8988T (cell line): ENCODE measurements around the gene APLP1.
"Not testable (repeated sequence)": the region's sequence is repeated elsewhere in the genome, so short reads cannot be mapped to it uniquely, and the experiment has no call there.

Source experiments
- DNase-seq: peaks from one replicate; pipeline ENCODE4 v3.0.0; 2011

The APLP1 gene

DNA sequence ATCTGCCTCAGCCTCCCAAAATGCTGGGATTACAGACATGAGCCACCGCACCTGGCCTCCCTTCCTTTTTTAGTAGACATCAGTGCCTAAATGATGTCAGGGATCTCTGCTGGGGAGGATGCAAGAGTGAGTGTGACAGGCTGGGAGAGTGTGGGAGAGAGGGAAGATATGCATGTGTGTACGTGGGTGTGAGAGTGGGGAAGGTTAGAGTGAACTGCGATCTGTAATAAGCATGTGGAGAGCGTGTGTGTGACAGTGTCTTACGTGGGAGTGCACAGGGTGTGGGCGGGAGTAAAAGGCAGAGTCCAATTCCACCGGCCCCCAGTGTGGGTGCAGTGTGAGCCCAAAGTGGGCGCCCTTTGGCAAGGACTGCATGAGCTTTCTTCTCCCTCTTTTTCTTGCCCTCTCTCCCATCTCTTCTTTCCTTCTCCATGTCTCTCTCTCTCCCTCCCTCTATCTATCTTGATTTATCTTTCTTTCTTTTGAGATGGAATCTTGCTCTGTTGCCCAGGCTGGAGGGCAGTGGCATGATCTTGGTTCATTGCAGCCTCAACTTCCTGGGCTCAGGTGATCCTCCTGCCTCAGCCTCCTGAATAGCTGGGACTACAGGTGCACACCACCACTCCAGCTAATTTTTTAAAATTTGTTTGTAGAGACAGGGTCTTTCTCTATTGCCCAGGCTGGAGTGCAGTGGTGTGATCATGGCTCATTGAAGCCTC lies 15.2 kb upstream of the APLP1 start:
- DNase-seq: no peak

GRCh38 chr19:35856546-35857149 lies 11.7 kb upstream of the APLP1 start, which contains the start of gene KIRREL2:
TSS of gene KIRREL2 (plus strand) at chr19:35856911. CDS start at chr19:35857120, 209 bp downstream.
- DNase-seq: peak; percentile 96

DNA sequence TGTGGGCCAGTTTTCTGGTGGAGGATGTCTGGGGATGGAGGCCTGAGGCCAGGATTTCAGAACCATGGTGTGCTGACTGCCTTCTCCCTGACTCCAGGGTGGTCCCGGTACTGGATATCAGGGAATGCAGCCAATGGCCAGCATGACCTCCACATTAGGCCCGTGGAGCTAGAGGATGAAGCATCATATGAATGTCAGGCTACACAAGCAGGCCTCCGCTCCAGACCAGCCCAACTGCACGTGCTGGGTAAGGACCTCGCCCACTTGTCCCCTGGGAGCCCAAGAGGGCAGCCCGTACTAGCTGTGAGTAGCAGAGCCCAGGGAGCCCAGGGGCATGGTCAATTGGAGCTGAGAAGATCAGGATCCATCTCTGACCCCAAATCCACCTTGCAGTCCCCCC lies 10.1 kb upstream of the APLP1 start:
- no peak for DNase-seq

GRCh38 chr19:35859414-35859813 lies 9.0 kb upstream of the APLP1 start:
- no peak for DNase-seq

GRCh38 chr19:35860436-35860817 lies 7.9 kb upstream of the APLP1 start:
- DNase-seq: no peak

GRCh38 chr19:35860818-35861639 lies 7.3 kb upstream of the APLP1 start:
- no peak for DNase-seq

GRCh38 chr19:35861640-35862160 lies 6.7 kb upstream of the APLP1 start:
- no peak for DNase-seq

- no peak for DNase-seq
Measured at GRCh38 chr19:35862528-35862927, 5.8 kb upstream of the APLP1 start.

DNA sequence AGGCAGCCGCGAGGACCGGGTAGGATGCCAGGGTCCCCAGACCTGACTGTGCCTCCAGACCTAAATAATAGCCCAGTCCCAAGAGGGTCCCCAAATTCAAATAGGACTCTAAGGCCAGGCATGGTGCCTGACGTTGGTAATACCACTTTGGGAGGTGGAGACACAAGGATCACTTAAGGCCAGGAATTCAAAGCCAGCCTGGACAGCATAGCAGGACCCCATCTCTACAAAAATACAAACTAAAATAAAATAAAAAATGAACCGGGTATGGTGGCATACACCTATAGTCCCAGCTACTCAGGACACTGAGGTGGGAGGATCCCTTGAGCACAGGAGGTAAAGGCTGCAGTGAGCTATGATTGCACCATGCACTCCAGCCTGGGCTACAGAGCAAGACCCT lies 5.4 kb upstream of the APLP1 start:
- DNase-seq: no peak

DNA sequence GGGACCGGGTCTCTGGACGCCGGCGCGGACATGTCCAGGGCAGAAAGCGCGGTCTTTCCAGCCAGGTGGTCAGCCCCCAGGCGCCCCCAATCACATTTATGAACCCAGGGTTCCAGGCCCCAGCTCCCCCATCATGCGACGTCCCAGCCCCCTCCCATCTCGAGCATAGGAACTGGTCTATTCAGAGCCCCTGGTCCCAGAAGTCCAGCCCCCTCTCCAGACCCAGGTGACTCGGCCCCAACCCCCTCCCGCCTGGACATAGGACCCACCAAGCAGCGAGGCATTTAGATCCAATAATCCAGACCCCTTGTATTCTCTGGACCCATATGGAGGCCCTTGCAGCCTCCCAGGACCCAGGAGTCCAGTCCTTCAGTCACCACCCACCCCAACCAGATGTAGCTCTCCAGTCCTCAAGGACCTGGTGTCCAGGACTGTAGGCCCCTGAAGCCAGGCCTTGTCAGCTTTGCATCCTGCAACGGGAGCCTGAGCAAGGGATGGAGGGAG lies 501 bp downstream of the APLP1 start:
- no peak for DNase-seq

DNA sequence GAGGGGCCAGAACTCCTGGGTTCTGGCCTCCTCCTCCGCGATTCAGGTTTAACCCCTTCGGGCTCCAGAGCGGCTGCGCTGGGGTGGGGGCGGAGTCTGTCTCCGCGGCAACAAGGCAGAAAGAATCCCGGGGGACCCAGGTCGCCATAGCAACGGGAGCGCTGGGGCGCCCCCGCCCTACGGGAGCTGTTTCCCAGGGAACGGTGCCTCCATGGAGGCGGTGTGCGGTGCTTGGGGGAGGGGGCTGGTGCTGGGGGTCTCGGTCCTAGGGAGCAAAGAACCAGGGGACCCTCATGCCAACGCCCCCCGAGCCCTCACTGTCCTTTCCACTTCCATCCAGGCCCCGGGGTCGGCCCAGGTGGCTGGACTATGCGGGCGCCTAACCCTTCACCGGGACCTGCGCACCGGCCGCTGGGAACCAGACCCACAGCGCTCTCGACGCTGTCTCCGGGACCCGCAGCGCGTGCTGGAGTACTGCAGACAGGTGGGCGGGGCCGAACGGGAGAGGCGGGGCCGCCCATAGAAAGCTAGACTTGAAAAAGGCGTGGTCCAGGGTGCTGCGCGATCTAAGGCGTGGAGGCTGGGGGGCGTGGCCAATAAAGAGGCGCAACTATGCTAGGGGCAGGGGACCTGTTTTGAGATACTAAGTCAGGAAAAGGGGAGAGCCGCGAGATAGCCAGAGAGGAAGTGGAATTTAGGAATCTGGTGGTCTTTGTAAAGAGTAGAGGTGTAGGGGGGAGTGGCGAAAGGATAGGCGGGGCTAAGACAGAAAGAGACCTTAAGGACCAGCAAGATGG lies 1.2 kb downstream of the APLP1 start:
- peak; percentile 89 for DNase-seq

DNA sequence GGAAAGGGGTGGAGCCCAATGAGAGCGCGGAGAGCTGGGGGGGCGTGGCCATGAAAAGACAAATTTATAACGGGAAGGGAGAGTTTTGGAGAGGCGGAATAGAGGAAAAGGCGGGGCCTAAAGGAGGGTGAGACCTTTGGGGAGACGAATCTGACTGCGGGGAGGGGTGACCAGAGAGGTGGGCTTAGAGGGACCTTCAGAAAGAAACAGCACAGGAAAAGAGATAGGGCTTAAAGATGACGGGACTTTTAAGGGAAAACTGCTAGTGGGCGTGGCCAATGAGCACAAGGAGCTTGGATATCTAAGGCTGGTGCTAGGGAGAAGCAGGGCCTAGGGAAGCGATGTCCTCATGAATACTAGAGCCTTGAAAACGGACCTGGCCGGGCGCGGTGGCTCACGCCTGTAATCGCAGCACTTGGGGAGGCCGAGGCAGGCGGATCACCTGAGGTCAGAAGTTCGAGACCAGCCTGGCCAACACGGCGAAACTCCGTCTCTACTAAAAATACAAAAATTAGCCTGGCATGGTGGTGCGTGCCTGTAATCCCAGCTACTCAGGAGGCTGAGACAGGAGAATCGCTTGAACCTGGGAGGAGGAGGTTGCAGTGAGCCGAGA lies 1.9 kb downstream of the APLP1 start:
- not testable (repeated sequence) for DNase-seq

GRCh38 chr19:35870798-35871197 lies 2.4 kb downstream of the APLP1 start:
- DNase-seq: no peak

GRCh38 chr19:35871611-35872010 lies 3.2 kb downstream of the APLP1 start:
- no peak for DNase-seq

GRCh38 chr19:35872180-35872579 lies 3.8 kb downstream of the APLP1 start:
- no peak for DNase-seq

GRCh38 chr19:35874392-35874930 lies 6.1 kb downstream of the APLP1 start:
- no peak for DNase-seq

DNA sequence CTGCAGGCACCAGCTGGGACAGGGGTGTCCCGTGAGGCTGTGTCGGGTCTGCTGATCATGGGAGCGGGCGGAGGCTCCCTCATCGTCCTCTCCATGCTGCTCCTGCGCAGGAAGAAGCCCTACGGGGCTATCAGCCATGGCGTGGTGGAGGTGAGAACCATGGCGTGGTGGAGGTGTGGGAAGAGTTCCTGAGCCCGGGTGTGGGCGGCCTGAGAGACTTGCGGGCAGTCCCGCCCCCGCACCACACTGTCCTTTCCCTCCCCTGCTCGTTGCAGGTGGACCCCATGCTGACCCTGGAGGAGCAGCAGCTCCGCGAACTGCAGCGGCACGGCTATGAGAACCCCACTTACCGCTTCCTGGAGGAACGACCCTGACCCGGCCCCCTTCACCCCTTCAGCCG lies 10.7 kb downstream of the APLP1 start:
- DNase-seq: no peak

GRCh38 chr19:35879770-35880317 lies 11.5 kb downstream of the APLP1 start:
- DNase-seq: peak; percentile 84

DNA sequence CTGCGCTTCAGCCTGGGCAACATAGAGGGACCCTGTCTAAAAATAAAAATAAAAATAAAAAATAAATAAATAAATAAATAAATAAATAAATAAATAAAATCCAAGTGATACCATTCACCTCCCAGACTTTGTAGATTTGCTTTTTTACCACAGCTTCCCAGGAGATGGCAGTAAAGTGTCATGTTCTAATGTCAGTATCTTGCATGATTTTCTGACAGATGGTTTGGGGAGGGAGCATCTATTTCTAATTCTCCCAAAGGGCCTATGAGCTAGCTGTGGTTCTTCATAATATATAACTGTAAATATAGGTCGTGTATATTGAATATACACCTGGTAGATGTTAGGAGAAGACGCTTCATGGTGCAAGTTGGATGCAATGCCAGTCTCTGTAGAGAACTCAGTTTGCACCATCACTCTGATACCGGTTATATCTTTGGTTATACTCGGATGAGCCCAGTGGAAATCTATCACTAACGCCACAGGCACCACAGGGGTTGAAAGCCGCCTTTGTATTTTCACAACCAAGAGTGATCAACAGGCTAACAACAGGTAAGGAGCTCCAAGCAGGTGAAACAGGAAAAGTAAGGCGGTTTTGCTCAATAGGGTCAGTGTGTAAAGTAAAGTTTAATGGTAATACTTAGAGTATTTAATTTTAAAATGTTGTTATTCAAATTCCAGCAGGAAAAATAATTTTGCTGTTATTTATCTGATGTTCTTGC lies 13.9 kb downstream of the APLP1 start:
- DNase-seq: no peak

GRCh38 chr19:35883882-35884281 lies 15.5 kb downstream of the APLP1 start:
- no peak for DNase-seq

GRCh38 chr19:35885225-35885738 lies 16.9 kb downstream of the APLP1 start:
- no peak for DNase-seq
